Stimulated activated CD8-positive, alpha-beta memory T cell treated with anti-CD3 and anti-CD28 coated beads, Interleukin-15, amount 100 ng/mL, for 24 hours (primary cell): Measurements from ENCODE around the gene PTP4A1.
"Not testable (repeated sequence)": the region's sequence is repeated elsewhere in the genome, so short reads cannot be mapped to it uniquely, and the experiment has no call there.

Experiments
- DNase-seq: peaks from one replicate; pipeline ENCODE4 v3.0.0-alpha.2; 2020; ENCODE audit warnings: low read depth

The PTP4A1 gene

DNA sequence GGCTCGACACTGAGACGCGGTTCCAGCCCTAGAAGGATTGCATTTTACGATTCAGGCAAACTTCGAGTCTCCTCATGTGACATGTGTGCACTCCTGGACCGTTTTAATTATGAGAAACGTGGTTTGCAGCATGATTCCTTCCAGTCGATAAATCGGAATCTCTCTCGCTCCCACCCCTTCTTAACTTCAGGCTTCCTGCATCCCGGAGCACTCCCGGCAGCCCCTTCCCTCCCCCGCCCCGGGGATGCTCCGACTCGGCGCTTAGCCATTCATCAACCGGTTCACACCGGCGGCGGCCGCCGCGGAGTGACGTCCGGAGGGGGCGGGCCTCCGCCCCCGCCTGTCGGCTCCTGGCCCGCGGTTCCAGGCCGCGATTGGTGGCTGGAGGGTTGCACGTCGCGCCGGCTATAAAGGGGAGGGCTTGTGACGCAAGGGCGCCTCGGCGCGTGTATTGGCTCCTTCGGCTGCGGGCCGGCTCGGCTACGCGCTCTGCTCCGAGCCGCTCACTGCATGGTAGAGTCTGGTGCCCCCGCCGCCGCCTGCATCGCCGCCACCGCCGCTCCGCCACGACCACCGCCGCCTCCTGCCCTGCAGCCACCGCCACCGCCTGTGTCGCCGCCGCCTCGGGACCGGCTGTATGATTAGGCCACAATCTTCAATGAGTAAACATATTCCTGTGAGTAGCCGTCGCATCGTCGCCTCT, at the start of gene PTP4A1, which contains the start of gene LOC128125822:
Gene PTP4A1, plus strand, starts transcription at position 437 of the 703 bp plus-strand sequence. CDS start 4,401 bp downstream, outside the sequence.
Gene LOC128125822, plus strand, starts transcription at position 437 of the 703 bp plus-strand sequence.
- peak; percentile 92 for DNase-seq

DNA sequence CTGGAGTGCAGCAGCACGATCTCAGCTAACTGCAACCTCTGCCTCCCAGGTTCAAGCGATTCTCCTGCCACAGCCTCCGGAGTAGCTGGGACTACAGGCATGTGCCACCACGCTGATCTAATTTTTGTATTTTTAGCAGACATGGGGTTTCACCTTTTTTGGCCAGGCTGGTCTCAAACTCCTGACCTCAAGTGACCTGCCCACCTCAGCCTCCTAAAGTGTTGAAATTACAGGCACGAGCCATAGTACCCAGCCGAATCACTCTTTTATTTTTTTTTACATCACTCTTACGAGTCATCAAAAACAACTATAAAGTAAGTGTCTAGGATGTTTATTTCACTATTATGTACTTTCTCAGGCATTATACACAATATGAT, 49.4 kb upstream of the PTP4A1 start:
- DNase-seq, result not testable (repeated sequence)

- no peak for DNase-seq
Observed at GRCh38 chr6:63523630-63524029, 48.6 kb upstream of the PTP4A1 start.

- no peak for DNase-seq
Observed at GRCh38 chr6:63525186-63525878, 46.9 kb upstream of the PTP4A1 start.

- DNase-seq, result no peak
Observed at GRCh38 chr6:63526931-63527330, 45.3 kb upstream of the PTP4A1 start.

DNA sequence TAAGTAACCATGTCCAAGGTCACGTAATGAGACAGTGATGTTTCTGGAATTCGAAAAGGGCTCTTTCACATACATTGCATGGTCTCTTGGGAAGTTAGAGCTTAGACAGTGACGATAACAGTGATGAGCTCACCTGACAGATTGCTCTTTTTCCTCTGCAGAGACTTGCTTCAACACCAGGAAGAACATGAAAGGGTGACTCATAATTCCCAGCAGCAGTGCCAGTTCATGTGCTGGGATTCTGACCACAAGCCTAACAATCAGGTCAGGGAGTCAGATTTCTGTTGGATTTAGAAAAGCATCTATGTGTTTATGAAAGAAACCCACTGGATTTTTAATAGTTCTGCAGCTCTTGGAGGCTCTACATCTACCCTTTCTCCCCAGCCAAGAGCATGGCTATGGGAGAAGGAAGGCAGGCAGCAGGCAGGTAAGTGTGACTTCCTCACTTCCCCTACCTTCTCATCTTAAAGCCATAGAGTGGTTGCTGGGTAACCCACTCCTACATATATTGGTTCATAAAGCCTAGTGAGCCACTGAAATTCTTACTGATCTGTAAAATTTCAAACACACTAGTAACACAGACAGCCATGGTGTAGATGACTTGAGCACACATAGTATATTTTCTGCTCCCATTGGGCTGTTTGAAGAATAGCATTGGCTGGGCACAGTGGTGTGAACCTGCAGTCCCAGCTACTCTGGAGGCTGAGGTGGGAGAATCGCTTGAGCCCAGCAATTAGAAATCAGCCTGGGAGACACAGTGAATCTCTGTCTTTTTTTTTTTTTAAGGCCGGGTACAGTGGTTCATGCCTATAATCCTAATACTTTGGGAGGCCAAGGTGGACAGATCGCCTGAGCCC, 44.4 kb upstream of the PTP4A1 start:
- no peak for DNase-seq

DNA sequence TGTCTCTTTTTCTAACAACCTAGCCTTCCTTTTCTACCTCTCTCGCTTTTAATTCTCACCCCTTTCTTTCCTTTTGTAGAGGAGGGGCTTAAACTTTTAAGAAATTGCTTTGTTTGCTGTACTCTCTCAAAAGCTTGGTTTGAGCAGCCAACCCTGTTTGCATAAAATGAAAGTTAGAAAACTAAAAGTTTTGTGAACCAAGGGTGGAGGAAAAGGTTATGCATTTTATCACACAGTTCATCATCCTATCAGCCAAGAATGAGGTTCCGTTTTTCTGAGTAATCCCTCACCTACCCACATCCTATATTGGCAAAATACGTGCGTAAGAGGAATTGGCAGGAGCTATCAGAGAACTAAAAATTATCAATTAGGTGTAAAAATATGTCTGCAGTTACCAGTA, 42.8 kb upstream of the PTP4A1 start:
- DNase-seq, result no peak

- no peak for DNase-seq
Observed at GRCh38 chr6:63530182-63530581, 42.1 kb upstream of the PTP4A1 start.

- DNase-seq, result no peak
Observed at GRCh38 chr6:63530991-63531390, 41.3 kb upstream of the PTP4A1 start.

GRCh38 chr6:63533026-63533425, 39.3 kb upstream of the PTP4A1 start:
- no peak for DNase-seq

GRCh38 chr6:63533952-63534351, 38.3 kb upstream of the PTP4A1 start:
- no peak for DNase-seq

GRCh38 chr6:63537201-63537958, 34.9 kb upstream of the PTP4A1 start:
- no peak for DNase-seq

- DNase-seq, result no peak
Observed at GRCh38 chr6:63537959-63538300, 34.4 kb upstream of the PTP4A1 start.

DNA sequence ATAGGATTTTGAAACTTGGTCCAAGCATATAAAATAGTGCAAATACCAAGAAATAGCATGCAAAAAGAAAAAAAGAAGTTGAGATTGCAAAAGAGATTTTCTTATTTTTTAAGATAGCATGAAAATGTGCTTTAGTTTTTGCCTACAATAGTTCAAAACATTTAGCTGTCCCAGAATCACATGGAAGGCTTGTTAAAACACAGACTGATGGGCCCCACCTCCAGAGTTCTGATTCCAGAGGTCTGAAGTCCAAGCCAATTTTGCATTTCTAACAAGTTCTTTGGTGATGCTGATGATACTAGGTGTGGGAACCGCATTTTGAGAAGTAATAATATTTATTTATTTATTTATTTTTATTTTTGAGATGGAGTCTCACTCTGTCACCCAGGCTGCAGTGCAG, 33.7 kb upstream of the PTP4A1 start:
- no peak for DNase-seq

DNA sequence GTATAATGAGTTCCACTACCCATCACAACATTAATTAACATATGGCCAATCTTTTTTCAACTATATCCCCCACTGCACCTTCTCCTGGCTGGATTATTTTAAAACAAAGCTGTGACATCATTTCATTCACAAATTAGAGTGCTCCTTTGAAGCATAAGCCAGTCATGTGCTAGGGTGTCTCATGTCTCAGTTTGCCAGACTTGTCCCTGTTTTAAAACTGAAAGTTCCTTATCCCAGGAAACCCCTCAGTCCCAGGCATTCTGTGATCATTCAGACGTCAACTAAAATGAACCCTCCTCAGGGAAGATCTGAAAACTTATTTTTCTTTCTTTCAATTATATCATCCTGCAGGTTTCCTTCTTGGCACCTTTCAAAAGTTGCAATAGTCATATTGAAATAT, 29.3 kb upstream of the PTP4A1 start:
- DNase-seq, result no peak

DNA sequence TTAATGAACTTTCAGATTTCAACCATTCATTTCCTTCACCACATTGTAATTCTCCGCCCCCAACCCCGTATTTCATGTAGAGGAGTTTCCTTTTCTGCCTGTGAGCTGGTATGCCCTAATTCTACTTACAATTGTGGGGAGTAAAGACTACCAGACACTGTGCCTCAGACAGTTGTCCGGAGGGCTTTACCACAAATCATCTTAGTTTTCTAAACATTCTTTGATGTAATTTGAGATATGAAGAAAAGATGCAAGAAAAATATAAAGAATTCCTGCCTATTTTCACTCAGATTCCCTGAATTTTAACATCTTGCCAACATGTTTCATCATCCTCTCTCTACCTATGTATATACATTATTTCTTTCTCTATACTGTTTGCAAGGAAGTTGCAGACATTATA, 28.3 kb upstream of the PTP4A1 start:
- DNase-seq, result no peak

DNA sequence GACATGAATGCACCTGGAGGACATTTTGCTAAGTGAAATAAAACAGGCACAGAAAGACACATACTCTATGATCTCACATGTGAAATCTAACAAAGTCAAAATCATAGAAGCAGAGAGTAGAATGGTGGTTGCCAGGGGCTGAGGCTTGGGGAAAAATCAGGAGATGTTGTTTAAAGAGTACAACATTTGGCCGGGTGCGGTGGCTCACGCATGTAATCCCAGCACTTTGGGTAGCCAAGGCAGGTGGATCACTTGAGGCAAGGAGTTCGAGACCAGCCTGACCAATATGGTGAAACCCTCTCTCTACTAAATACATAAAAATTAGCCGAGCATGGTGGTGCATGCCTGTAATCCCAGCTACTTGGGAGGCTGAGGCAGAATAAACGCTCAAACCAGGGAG, 26.0 kb upstream of the PTP4A1 start:
- DNase-seq, result no peak

GRCh38 chr6:63546697-63547096, 25.6 kb upstream of the PTP4A1 start:
- DNase-seq, result no peak

DNA sequence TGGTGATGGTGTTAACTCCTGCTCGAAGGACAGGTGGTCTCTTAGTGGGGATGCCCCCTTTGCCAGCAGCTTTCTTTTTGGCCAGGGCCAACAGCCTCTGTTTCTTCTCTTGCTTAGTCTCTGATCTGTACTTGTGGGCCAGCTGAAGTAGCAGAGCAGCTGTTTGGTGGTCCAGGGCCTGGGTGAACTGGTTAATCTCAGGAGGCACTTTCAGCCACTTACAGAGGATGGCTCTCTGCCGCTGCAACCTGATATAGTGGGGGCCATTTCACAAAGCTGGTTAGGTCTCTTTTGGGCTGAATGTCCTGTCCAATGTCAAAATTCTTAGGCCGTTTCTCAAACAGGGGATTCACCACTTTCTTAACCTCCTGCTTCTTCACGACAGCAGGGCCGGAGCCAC, 23.2 kb upstream of the PTP4A1 start:
- no peak for DNase-seq

- DNase-seq, result no peak
Observed at GRCh38 chr6:63553208-63553607, 19.1 kb upstream of the PTP4A1 start.

GRCh38 chr6:63553900-63554299, 18.4 kb upstream of the PTP4A1 start:
- no peak for DNase-seq

DNA sequence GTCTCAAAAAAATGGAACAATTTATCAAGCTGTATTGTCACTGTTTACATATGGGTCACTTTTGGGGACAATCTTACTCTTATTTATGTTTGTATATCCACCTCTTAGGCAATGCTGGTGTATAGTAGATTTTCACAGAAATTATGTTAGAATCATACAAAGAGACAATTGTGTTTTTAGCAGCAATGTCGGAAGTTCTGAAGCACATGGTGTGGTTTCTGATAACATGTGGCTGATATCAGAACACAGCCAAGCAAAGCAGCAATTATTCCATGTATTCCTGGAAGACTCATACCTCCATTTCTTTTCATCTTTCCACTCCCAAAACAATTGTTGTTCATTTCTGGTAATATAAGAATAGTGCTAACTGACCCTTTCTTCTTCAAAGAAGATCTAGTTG, 17.5 kb upstream of the PTP4A1 start:
- no peak for DNase-seq
